DOHH2 (cell line): ENCODE measurements around the gene GPR132.

ENCODE experiments used
- H3F3A ChIP-seq: fragments of 200-600 bp; sonication (generic), shearing (Covaris generic); 2 replicates; pipeline ENCODE4 v1.6.0; 2016; ENCODE audit warnings: antibody characterized with exemption, mild to moderate bottlenecking; ENCODE audit not compliant: control insufficient read depth, insufficient read depth
- H3K27ac ChIP-seq: fragments of 200-600 bp; sonication (generic); 2 replicates; pipeline ENCODE4 v1.5.1; 2014; ENCODE audit warnings: low read depth, mild to moderate bottlenecking, low read length, moderate library complexity
- H3K27me3 ChIP-seq: fragments of 200-600 bp; sonication (generic); 2 replicates; pipeline ENCODE4 v1.6.1; 2014; ENCODE audit warnings: mild to moderate bottlenecking, low read length, mixed read lengths; ENCODE audit not compliant: control insufficient read depth
- H3K36me3 ChIP-seq: fragments of 200-600 bp; sonication (generic); 2 replicates; pipeline ENCODE4 v1.6.1; 2014; ENCODE audit warnings: mild to moderate bottlenecking, low read length, moderate library complexity, mixed read lengths; ENCODE audit not compliant: control insufficient read depth
- H3K4me1 ChIP-seq: fragments of 200-600 bp; sonication (generic); 2 replicates; pipeline ENCODE4 v1.6.1; 2014; ENCODE audit warnings: mild to moderate bottlenecking, low read length, mixed read lengths; ENCODE audit not compliant: control insufficient read depth
- H3K4me2 ChIP-seq: fragments of 200-600 bp; sonication (generic); 2 replicates; pipeline ENCODE4 v1.6.0; 2014; ENCODE audit warnings: mild to moderate bottlenecking, low read length, moderate library complexity
- H3K4me3 ChIP-seq: fragments of 200-600 bp; sonication (generic); 2 replicates; pipeline ENCODE4 v1.5.1; 2014; ENCODE audit warnings: mild to moderate bottlenecking, low read length, mixed read lengths
- H3K79me2 ChIP-seq: fragments of 200-600 bp; sonication (generic); 2 replicates; pipeline ENCODE4 v1.6.1; 2014; ENCODE audit warnings: mild to moderate bottlenecking, low read length, mixed read lengths; ENCODE audit not compliant: control insufficient read depth
- H3K9me2 ChIP-seq: fragments of 200-600 bp; sonication (generic); replicated peaks from 2 replicates; pipeline ENCODE4 v1.6.1; 2014; ENCODE audit warnings: mild to moderate bottlenecking, low read length, mixed read lengths; ENCODE audit not compliant: control insufficient read depth
- H3K9me3 ChIP-seq: fragments of 200-600 bp; sonication (generic); 2 replicates; pipeline ENCODE4 v1.6.1; 2014; ENCODE audit warnings: antibody characterized with exemption, low read length, mixed read lengths; ENCODE audit not compliant: control insufficient read depth, insufficient read depth
- H4K20me1 ChIP-seq: fragments of 200-600 bp; sonication (generic); 2 replicates; pipeline ENCODE4 v1.6.0; 2014; ENCODE audit warnings: low read depth, mild to moderate bottlenecking, antibody characterized with exemption, low read length, moderate library complexity; ENCODE audit not compliant: control insufficient read depth, insufficient read depth
- EZH2phosphoT487 ChIP-seq: fragments of 200-600 bp; sonication (generic); IDR thresholded peaks from 2 replicates; pipeline ENCODE4 v1.6.1; 2017; ENCODE audit warnings: borderline replicate concordance, mild to moderate bottlenecking, antibody characterized with exemption, low read length, moderate library complexity, mixed read lengths
- TF ChIP-seq, protein P1 (sequence below): fragments of 200-600 bp; sonication (generic); IDR thresholded peaks from one replicate; pipeline ENCODE4 v1.5.1; 2014; ENCODE audit warnings: antibody characterized with exemption, mild to moderate bottlenecking, low read depth, low read length; ENCODE audit not compliant: poor library complexity, severe bottlenecking

GPR132 gene

GRCh38 chr14:105067969-105068301 lies 2.7 kb upstream of the GPR132 start:
- TF ChIP-seq, protein P1, sequence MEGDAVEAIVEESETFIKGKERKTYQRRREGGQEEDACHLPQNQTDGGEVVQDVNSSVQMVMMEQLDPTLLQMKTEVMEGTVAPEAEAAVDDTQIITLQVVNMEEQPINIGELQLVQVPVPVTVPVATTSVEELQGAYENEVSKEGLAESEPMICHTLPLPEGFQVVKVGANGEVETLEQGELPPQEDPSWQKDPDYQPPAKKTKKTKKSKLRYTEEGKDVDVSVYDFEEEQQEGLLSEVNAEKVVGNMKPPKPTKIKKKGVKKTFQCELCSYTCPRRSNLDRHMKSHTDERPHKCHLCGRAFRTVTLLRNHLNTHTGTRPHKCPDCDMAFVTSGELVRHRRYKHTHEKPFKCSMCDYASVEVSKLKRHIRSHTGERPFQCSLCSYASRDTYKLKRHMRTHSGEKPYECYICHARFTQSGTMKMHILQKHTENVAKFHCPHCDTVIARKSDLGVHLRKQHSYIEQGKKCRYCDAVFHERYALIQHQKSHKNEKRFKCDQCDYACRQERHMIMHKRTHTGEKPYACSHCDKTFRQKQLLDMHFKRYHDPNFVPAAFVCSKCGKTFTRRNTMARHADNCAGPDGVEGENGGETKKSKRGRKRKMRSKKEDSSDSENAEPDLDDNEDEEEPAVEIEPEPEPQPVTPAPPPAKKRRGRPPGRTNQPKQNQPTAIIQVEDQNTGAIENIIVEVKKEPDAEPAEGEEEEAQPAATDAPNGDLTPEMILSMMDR = no peak
- no peak for TF ChIP-seq EZH2phosphoT487
- H3K36me3 ChIP-seq = no peaks in the 10 kb centered on the region
- H3K4me2 ChIP-seq = no peak overlapping the region
- peaks cover 28% of the 10 kb centered on the region for H3K27me3 ChIP-seq
- H4K20me1 ChIP-seq = no peaks in the 10 kb centered on the region
- H3K4me1 ChIP-seq = peaks cover 52% of the 10 kb centered on the region
- H3K9me2 ChIP-seq = no peaks in the 10 kb centered on the region
- no peak overlapping the region for H3K27ac ChIP-seq
- no peaks in the 10 kb centered on the region; the same call in 1 of the 2 replicates for H3F3A ChIP-seq
- no peaks in the 10 kb centered on the region for H3K9me3 ChIP-seq
- H3K79me2 ChIP-seq = peaks cover 10% of the 10 kb centered on the region
- H3K4me3 ChIP-seq = no peak overlapping the region

GRCh38 chr14:105067140-105067968 lies 2.1 kb upstream of the GPR132 start:
- peaks cover 10% of the 10 kb centered on the region for H3K79me2 ChIP-seq
- no peaks in the 10 kb centered on the region; the same call in 1 of the 2 replicates for H3F3A ChIP-seq
- H3K27me3 ChIP-seq = peaks cover 28% of the 10 kb centered on the region
- no peaks in the 10 kb centered on the region for H3K36me3 ChIP-seq
- H3K27ac ChIP-seq = no peak overlapping the region
- H3K4me1 ChIP-seq = peaks cover 55% of the 10 kb centered on the region
- no peak overlapping the region for H3K4me2 ChIP-seq
- no peak overlapping the region for H3K4me3 ChIP-seq
- H4K20me1 ChIP-seq = no peaks in the 10 kb centered on the region
- TF ChIP-seq, protein P1 = no peak
- no peaks in the 10 kb centered on the region for H3K9me3 ChIP-seq
- no peaks in the 10 kb centered on the region for H3K9me2 ChIP-seq

- Histone ChIP-seq H3K27ac (no peak overlapping the region), H3K9me2 (no peaks in the 10 kb centered on the region), H3K27me3 (peaks cover 30% of the 10 kb centered on the region), H3K4me1 (peaks cover 64% of the 10 kb centered on the region), H3F3A (no peaks in the 10 kb centered on the region; the same call in 1 of the 2 replicates), H3K4me3 (peak overlapping the region; percentile 82; the same call in 1 of the 2 replicates), H4K20me1 (no peaks in the 10 kb centered on the region), H3K36me3 (no peaks in the 10 kb centered on the region), H3K9me3 (no peaks in the 10 kb centered on the region), H3K4me2 (peak overlapping the region; percentile 84), H3K79me2 (peaks cover 16% of the 10 kb centered on the region)
- TF ChIP-seq, protein P1 = no peak
- no peak for TF ChIP-seq EZH2phosphoT487
Measured at GRCh38 chr14:105066240-105067071, 1.2 kb upstream of the GPR132 start.
